Retina (tissue), 1 donor: ENCODE results near the gene PLPP7.
"Not testable (repeated sequence)": the region's sequence is repeated elsewhere in the genome, so short reads cannot be mapped to it uniquely, and the experiment has no call there.

ENCODE experiments used
- DNase-seq: peaks from one replicate; pipeline ENCODE4 v3.0.0-alpha.2; 2016

PLPP7 gene

GRCh38 chr9:131270171-131271015 is 19.1 kb upstream of the PLPP7 start:
- no peak for DNase-seq

- DNase-seq = not testable (repeated sequence)
Observed at GRCh38 chr9:131271016-131271273, 18.6 kb upstream of the PLPP7 start.

GRCh38 chr9:131271506-131271931 is 18.0 kb upstream of the PLPP7 start:
- no peak for DNase-seq

- DNase-seq = no peak
Observed at GRCh38 chr9:131272212-131272611, 17.3 kb upstream of the PLPP7 start.

GRCh38 chr9:131273146-131273855 is 16.2 kb upstream of the PLPP7 start:
- no peak for DNase-seq

GRCh38 chr9:131273856-131274673 is 15.5 kb upstream of the PLPP7 start:
- no peak for DNase-seq

GRCh38 chr9:131274674-131275331 is 14.7 kb upstream of the PLPP7 start:
- DNase-seq = no peak

- no peak for DNase-seq
Observed at GRCh38 chr9:131275332-131276093, 14.0 kb upstream of the PLPP7 start.

- DNase-seq = peak; percentile 66
Observed at GRCh38 chr9:131276094-131276888, 13.2 kb upstream of the PLPP7 start, which contains the start of gene FAM78A. Gene FAM78A (minus strand): TSS chr9:131276510. CDS start chr9:131276179, 331 bp downstream.

GRCh38 chr9:131276891-131277286 is 12.6 kb upstream of the PLPP7 start:
- DNase-seq = no peak

GRCh38 chr9:131277287-131277909 is 12.1 kb upstream of the PLPP7 start:
- DNase-seq = no peak

- DNase-seq = peak; percentile 76
Observed at GRCh38 chr9:131277910-131278701, 11.4 kb upstream of the PLPP7 start.

GRCh38 chr9:131278702-131279111 is 10.8 kb upstream of the PLPP7 start:
- no peak for DNase-seq

GRCh38 chr9:131279196-131279862 is 10.2 kb upstream of the PLPP7 start:
- no peak for DNase-seq

- no peak for DNase-seq
Observed at GRCh38 chr9:131279863-131280570, 9.5 kb upstream of the PLPP7 start.

- no peak for DNase-seq
Observed at GRCh38 chr9:131280660-131281059, 8.9 kb upstream of the PLPP7 start.

- no peak for DNase-seq
Observed at GRCh38 chr9:131281119-131281965, 8.2 kb upstream of the PLPP7 start.

GRCh38 chr9:131282175-131282574 is 7.3 kb upstream of the PLPP7 start:
- DNase-seq = no peak
